ENCODE results near the gene CCDC141.

The CCDC141 gene

GRCh38 chr2:178827739-178828485 is 222.0 kb downstream of the CCDC141 start:
- no peak for TF ChIP-seq CTCF (IDR thresholded peaks at IDR 0.05; ENCODE audit: control insufficient read depth, extremely low read depth, insufficient read depth)
- no peak for DNase-seq (ENCODE audit: low read depth)
- no peak overlapping the region for H3K4me3 ChIP-seq (ENCODE audit: low read depth, low read length)

- H3K4me3 ChIP-seq (ENCODE audit: low read depth, low read length): no peak overlapping the region
- no peak for DNase-seq (ENCODE audit: low read depth)
- TF ChIP-seq CTCF (IDR thresholded peaks at IDR 0.05; ENCODE audit: control insufficient read depth, extremely low read depth, insufficient read depth): no peak
These were observed 222.8 kb downstream of the CCDC141 start for GRCh38 chr2:178827111-178827510.

GRCh38 chr2:178825183-178825582 is 224.8 kb downstream of the CCDC141 start:
- no peak for DNase-seq (ENCODE audit: low read depth)
- TF ChIP-seq CTCF (IDR thresholded peaks at IDR 0.05; ENCODE audit: control insufficient read depth, extremely low read depth, insufficient read depth): no peak
- H3K4me3 ChIP-seq (ENCODE audit: low read depth, low read length): no peak overlapping the region

- no peak for TF ChIP-seq CTCF (IDR thresholded peaks at IDR 0.05; ENCODE audit: control insufficient read depth, extremely low read depth, insufficient read depth)
- H3K4me3 ChIP-seq (ENCODE audit: low read depth, low read length): no peak overlapping the region
- DNase-seq (ENCODE audit: low read depth): no peak
These were observed 225.8 kb downstream of the CCDC141 start for GRCh38 chr2:178824181-178824580.

- no peak overlapping the region for H3K4me3 ChIP-seq (ENCODE audit: low read depth, low read length)
- no peak for TF ChIP-seq CTCF (IDR thresholded peaks at IDR 0.05; ENCODE audit: control insufficient read depth, extremely low read depth, insufficient read depth)
- DNase-seq (ENCODE audit: low read depth): no peak
These were observed 229.9 kb downstream of the CCDC141 start for GRCh38 chr2:178819992-178820391.

- TF ChIP-seq CTCF (IDR thresholded peaks at IDR 0.05; ENCODE audit: control insufficient read depth, extremely low read depth, insufficient read depth): no peak
- H3K4me3 ChIP-seq (ENCODE audit: low read depth, low read length): no peak overlapping the region
These were observed 230.6 kb downstream of the CCDC141 start for GRCh38 chr2:178819147-178819875.

More at GRCh38 chr2:178819147-178819875, 230.6 kb downstream of the CCDC141 start:
- no peak for DNase-seq (ENCODE audit: low read depth)
